Measurements from ENCODE around the gene IL1RAPL1.
"Not testable (repeated sequence)": the region's sequence is repeated elsewhere in the genome, so short reads cannot be mapped to it uniquely, and the experiment has no call there.

Gene IL1RAPL1

GRCh38 chrX:29122817-29123216, 535.6 kb downstream of the IL1RAPL1 start:
- not testable (repeated sequence) for DNase-seq (ENCODE audit: low read depth)

GRCh38 chrX:29130905-29131304, 543.7 kb downstream of the IL1RAPL1 start:
- no peak for DNase-seq (ENCODE audit: low read depth)

GRCh38 chrX:29136904-29137303, 549.7 kb downstream of the IL1RAPL1 start:
- DNase-seq (ENCODE audit: low read depth): no peak

GRCh38 chrX:29138003-29138402, 550.8 kb downstream of the IL1RAPL1 start:
- no peak for DNase-seq (ENCODE audit: low read depth)

GRCh38 chrX:29143356-29143755, 556.1 kb downstream of the IL1RAPL1 start:
- no peak for DNase-seq (ENCODE audit: low read depth)

GRCh38 chrX:29143756-29144155, 556.5 kb downstream of the IL1RAPL1 start:
- DNase-seq (ENCODE audit: low read depth): no peak

GRCh38 chrX:29145316-29145715, 558.1 kb downstream of the IL1RAPL1 start:
- DNase-seq (ENCODE audit: low read depth): no peak

GRCh38 chrX:29148511-29148910, 561.3 kb downstream of the IL1RAPL1 start:
- DNase-seq (ENCODE audit: low read depth): no peak

GRCh38 chrX:29155286-29155685, 568.0 kb downstream of the IL1RAPL1 start:
- no peak for DNase-seq (ENCODE audit: low read depth)

GRCh38 chrX:29172880-29173279, 585.6 kb downstream of the IL1RAPL1 start:
- DNase-seq (ENCODE audit: low read depth): no peak

GRCh38 chrX:29187264-29187663, 600.0 kb downstream of the IL1RAPL1 start:
- DNase-seq (ENCODE audit: low read depth): no peak

GRCh38 chrX:29196501-29196900, 609.3 kb downstream of the IL1RAPL1 start:
- DNase-seq (ENCODE audit: low read depth): no peak

- no peak for DNase-seq (ENCODE audit: low read depth)
Measured at GRCh38 chrX:29215251-29215650, 628.0 kb downstream of the IL1RAPL1 start.

GRCh38 chrX:29225670-29226069, 638.4 kb downstream of the IL1RAPL1 start:
- no peak for DNase-seq (ENCODE audit: low read depth)

GRCh38 chrX:29229802-29230201, 642.6 kb downstream of the IL1RAPL1 start:
- no peak for DNase-seq (ENCODE audit: low read depth)

- DNase-seq (ENCODE audit: low read depth): no peak
Measured at GRCh38 chrX:29231800-29232199, 644.6 kb downstream of the IL1RAPL1 start.

- no peak for DNase-seq (ENCODE audit: low read depth)
Measured at GRCh38 chrX:29233592-29234183, 646.4 kb downstream of the IL1RAPL1 start.

- DNase-seq (ENCODE audit: low read depth): no peak
Measured at GRCh38 chrX:29237972-29238371, 650.7 kb downstream of the IL1RAPL1 start.

GRCh38 chrX:29241809-29242208, 654.6 kb downstream of the IL1RAPL1 start:
- no peak for DNase-seq (ENCODE audit: low read depth)

- no peak for DNase-seq (ENCODE audit: low read depth)
Measured at GRCh38 chrX:29242856-29243255, 655.6 kb downstream of the IL1RAPL1 start.

- no peak for DNase-seq (ENCODE audit: low read depth)
Measured at GRCh38 chrX:29243942-29244341, 656.7 kb downstream of the IL1RAPL1 start.

GRCh38 chrX:29254515-29254914, 667.3 kb downstream of the IL1RAPL1 start:
- no peak for DNase-seq (ENCODE audit: low read depth)

GRCh38 chrX:29257521-29257920, 670.3 kb downstream of the IL1RAPL1 start:
- peak; percentile 8 for DNase-seq (ENCODE audit: low read depth)

GRCh38 chrX:29269390-29269789, 682.1 kb downstream of the IL1RAPL1 start:
- no peak for DNase-seq (ENCODE audit: low read depth)

- no peak for DNase-seq (ENCODE audit: low read depth)
Measured at GRCh38 chrX:29274517-29274916, 687.3 kb downstream of the IL1RAPL1 start.
